BJ (cell line): ENCODE data around the gene R3HDM4. TPM values are rescaled to one million over a fixed set of nuclear protein-coding genes. Genes with fewer than 3 reads are reported as not detected.

Experiments
- CTCF ChIA-PET: fragments of 350-600 bp; formaldehyde crosslinking; extraction: SDS; loops from one replicate; lab custom pipeline; 2021; ENCODE audit warnings: antibody characterized with exemption, inconsistent platforms; lab: Yijun Ruan, JAX
- POLR2A ChIA-PET: fragments of 300-600 bp; sonication (Branson Sonifier 250); formaldehyde crosslinking; extraction: SDS; loops from one replicate; lab custom pipeline; 2021; ENCODE audit warnings: antibody characterized with exemption; lab: Charles Lee
- DNase-seq: peaks from one replicate; pipeline ENCODE4 v3.0.0-alpha.2; 2011; ENCODE audit warnings: low read depth
- H3K27me3 ChIP-seq: 2 replicates; pipeline ENCODE4 v1.6.0; 2011; ENCODE audit warnings: low read length; ENCODE audit not compliant: control insufficient read depth, insufficient read depth
- H3K36me3 ChIP-seq: 2 replicates; pipeline ENCODE4 v1.5.1; 2011; ENCODE audit warnings: low read length; ENCODE audit not compliant: control insufficient read depth, insufficient read depth
- H3K4me3 ChIP-seq: 2 replicates; pipeline ENCODE4 v1.5.1; 2011; ENCODE audit warnings: low read depth, mild to moderate bottlenecking, control low read depth, low read length
- polyA plus RNA-seq: library from polyadenylated mRNA; depleted of rRNA; stranded (reverse); fragments of >200 nt; gene quantifications from 2 replicates; pipeline ENCODE4 v1.2.3, GENCODE V29; 2011
- TF ChIP-seq, protein P1 (sequence below): IDR thresholded peaks from 2 replicates; pipeline ENCODE4 v1.5.1; 2011; ENCODE audit warnings: low read depth, mild to moderate bottlenecking, control low read depth, inconsistent platforms, low read length, moderate library complexity; ENCODE audit not compliant: insufficient read depth

R3HDM4 gene
- polyA plus RNA-seq, 1 experiment, result 46.6 TPM

- POLR2A ChIA-PET, result no interaction called here
- Histone ChIP-seq H3K36me3 (no peaks in the 10 kb centered on the region), H3K27me3 (peaks cover 22% of the 10 kb centered on the region), H3K4me3 (no peak overlapping the region; the same call in 1 of the 2 replicates)
- TF ChIP-seq, protein P1, sequence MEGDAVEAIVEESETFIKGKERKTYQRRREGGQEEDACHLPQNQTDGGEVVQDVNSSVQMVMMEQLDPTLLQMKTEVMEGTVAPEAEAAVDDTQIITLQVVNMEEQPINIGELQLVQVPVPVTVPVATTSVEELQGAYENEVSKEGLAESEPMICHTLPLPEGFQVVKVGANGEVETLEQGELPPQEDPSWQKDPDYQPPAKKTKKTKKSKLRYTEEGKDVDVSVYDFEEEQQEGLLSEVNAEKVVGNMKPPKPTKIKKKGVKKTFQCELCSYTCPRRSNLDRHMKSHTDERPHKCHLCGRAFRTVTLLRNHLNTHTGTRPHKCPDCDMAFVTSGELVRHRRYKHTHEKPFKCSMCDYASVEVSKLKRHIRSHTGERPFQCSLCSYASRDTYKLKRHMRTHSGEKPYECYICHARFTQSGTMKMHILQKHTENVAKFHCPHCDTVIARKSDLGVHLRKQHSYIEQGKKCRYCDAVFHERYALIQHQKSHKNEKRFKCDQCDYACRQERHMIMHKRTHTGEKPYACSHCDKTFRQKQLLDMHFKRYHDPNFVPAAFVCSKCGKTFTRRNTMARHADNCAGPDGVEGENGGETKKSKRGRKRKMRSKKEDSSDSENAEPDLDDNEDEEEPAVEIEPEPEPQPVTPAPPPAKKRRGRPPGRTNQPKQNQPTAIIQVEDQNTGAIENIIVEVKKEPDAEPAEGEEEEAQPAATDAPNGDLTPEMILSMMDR, result no peak
- DNase-seq, result no peak
- CTCF ChIA-PET, result interaction anchor here (1.0 kb wide), 1 partner anchor 37 kb away, joined by 4 read pairs; no protein-coding TSS in a partner anchor
These were observed 3.8 kb upstream of the R3HDM4 start for GRCh38 chr19:916645-917322.

DNA sequence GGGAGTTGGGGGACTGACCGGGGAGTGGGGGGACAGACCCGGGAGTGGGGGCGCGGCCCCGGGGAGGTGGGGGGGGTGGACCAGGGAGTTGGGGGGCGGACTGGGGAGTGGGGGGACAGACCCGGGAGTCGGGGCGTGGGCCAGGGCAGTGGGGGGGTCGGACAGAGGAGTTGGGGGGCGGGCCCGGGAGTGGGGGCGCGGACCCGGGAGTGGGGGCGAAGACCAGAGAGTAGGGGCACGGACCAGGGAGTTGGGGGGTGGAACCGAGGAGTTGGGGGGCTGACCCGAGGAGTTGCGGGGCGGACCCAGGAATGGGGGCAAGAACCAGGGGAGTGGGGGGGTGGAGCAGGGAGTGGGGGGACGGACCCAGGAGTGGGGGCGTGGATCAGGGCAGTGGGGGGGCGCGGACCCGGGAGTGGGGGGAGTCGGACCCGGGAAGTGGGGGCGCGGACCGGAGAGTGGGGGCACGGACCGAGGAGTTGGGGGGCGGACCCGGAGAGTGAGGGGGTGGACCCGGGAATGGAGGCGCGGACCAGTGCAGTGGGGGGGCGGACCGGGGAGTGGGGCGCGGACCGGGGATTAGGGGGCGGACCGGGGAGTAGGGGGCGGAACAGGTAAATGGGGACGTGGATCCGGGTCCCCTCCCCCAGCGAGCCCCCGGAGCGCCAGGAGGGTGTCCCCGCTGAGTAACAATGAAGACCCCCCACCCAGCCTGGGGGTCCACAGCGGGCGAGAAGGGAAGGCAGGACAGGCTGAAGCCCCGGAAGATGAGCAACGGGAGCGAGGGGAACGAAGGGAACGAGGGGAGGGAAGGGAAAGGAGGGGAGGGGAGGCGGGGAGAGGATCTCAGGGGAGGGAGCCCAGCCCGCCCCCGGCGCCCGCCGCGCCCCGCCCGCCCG is 589 bp downstream of the R3HDM4 start:
- ChIA-PET CTCF (no interaction called here), POLR2A (no interaction called here)
- 0 out of 2 replicates have a peak, but pooled peaks cover 2% of the 10 kb centered on the region for H3K36me3 ChIP-seq
- peaks cover 1% of the 10 kb centered on the region; the same call in 1 of the 2 replicates for H3K27me3 ChIP-seq
- H3K4me3 ChIP-seq, result peak overlapping the region; percentile 94
- no peak for DNase-seq
- TF ChIP-seq, protein P1, result no peak

DNA sequence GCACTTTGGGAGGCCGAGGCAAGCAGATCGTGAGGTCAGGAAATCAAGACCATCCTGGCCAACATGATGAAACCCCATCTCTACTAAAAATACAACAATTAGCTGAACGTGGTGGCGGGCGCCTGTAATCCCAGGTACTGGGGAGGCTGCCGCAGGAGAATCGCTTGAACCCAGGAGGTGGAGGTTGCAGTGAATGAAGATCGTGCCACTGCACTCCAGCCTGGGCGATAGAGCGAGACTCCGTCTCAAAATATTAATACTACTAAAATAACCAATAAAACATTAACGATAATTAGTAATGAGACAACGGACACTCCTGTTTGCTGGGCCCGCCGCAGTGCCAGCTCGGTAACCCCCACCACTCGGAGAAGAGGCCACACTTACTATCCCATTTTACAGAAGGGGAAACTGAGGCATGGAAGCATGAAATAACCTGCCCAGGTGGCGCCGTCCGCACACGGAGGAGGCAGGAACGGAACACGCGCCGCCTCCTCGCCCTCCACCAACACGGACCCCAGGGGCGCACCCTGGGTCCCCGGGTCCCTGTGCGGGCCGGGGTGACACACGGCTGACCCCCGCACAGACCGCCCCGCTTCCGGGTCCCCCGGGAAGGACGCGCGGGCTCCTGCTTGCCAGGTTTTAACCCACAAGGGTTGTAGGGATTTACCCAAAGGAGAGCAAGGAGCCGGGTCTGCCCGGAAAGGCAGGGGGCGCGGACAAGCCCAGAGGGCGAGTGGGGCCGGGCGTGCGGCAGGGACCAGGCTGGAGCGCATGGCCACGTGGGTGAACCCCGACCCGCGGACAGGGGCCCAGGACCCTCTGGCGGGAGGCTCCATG is 1.6 kb downstream of the R3HDM4 start:
- Histone ChIP-seq H3K4me3 (peak overlapping the region; percentile 94), H3K27me3 (no peaks in the 10 kb centered on the region), H3K36me3 (0 out of 2 replicates have a peak, but pooled peaks cover 2% of the 10 kb centered on the region)
- CTCF ChIA-PET, result no interaction called here
- POLR2A ChIA-PET, result no interaction called here
- TF ChIP-seq, protein P1, result no peak
- DNase-seq, result no peak

- ChIA-PET CTCF (interaction anchor here (0.5 to 2.1 kb wide), 4 partner anchors 11 to 137 kb away, joined by 3 to 6 read pairs (median 5); partner anchors contain the start of genes MED16 and RNU6-9), POLR2A (no interaction called here)
- 0 out of 2 replicates have a peak, but pooled peaks cover 2% of the 10 kb centered on the region for H3K36me3 ChIP-seq
- TF ChIP-seq, protein P1, result no peak
- no peaks in the 10 kb centered on the region for H3K27me3 ChIP-seq
- H3K4me3 ChIP-seq, result no peak overlapping the region
- DNase-seq, result no peak
These were observed 5.7 kb downstream of the R3HDM4 start for GRCh38 chr19:907183-907853.
